Tibial artery (tissue), 4 donors: ENCODE measurements around the gene TSPO2.

Experiments
- DNase-seq, 2 donors: peaks; one replicate each; pipeline ENCODE4 v3.0.0-alpha.2; 2019
- H3K27ac ChIP-seq, 2 donors: fragments of 200-600 bp; sonication (generic) in 1 of 2; 1 replicate in 1 of 2; 2 replicates in 1 of 2; pipeline ENCODE4 v1.5.1; 2018 to 2019; ENCODE audit warnings: mild to moderate bottlenecking in 1 of 2
- H3K27me3 ChIP-seq, 2 donors: fragments of 200-600 bp; sonication (generic) in 1 of 2; one replicate each; pipeline versions ENCODE4 v1.5.1 to v1.6.0; 2016 to 2019
- H3K36me3 ChIP-seq, 3 donors: fragments of 200-600 bp; sonication (generic) in 2 of 3; one replicate each; pipeline ENCODE4 v1.5.1; 2016 to 2019; ENCODE audit warnings: mild to moderate bottlenecking in 2 of 3
- H3K4me1 ChIP-seq, 4 donors: fragments of 200-600 bp; sonication (generic) in 2 of 4; 1 replicate in 3 of 4; 2 replicates in 1 of 4; pipeline ENCODE4 v1.5.1; 2016 to 2019
- H3K4me3 ChIP-seq, 2 donors: fragments of 200-600 bp; sonication (generic) in 1 of 2; 1 replicate in 1 of 2; 2 replicates in 1 of 2; pipeline ENCODE4 v1.5.1; 2018 to 2019; ENCODE audit warnings: mild to moderate bottlenecking in 2 of 2
- H3K9me3 ChIP-seq, 3 donors: fragments of 200-600 bp; sonication (generic) in 1 of 3; one replicate each; pipeline ENCODE4 v1.5.1; 2016 to 2019
- CTCF ChIP-seq, 2 experiments: fragments of 200-600 bp in 1 of 2; fragments of 450-650 bp in 1 of 2; IDR thresholded peaks; one replicate each; pipeline ENCODE4 v1.5.1; 2017 to 2019; ENCODE audit warnings: antibody characterized with exemption in 2 of 2, mild to moderate bottlenecking in 1 of 2, moderate library complexity in 1 of 2
- intact Hi-C: fragments of 100-400 bp; cut with DNase I; formaldehyde crosslinking; loops from one replicate; pipeline ENCODE4 v1.15.0; 2023; ENCODE audit warnings: low total_unique reads

Gene TSPO2

DNA sequence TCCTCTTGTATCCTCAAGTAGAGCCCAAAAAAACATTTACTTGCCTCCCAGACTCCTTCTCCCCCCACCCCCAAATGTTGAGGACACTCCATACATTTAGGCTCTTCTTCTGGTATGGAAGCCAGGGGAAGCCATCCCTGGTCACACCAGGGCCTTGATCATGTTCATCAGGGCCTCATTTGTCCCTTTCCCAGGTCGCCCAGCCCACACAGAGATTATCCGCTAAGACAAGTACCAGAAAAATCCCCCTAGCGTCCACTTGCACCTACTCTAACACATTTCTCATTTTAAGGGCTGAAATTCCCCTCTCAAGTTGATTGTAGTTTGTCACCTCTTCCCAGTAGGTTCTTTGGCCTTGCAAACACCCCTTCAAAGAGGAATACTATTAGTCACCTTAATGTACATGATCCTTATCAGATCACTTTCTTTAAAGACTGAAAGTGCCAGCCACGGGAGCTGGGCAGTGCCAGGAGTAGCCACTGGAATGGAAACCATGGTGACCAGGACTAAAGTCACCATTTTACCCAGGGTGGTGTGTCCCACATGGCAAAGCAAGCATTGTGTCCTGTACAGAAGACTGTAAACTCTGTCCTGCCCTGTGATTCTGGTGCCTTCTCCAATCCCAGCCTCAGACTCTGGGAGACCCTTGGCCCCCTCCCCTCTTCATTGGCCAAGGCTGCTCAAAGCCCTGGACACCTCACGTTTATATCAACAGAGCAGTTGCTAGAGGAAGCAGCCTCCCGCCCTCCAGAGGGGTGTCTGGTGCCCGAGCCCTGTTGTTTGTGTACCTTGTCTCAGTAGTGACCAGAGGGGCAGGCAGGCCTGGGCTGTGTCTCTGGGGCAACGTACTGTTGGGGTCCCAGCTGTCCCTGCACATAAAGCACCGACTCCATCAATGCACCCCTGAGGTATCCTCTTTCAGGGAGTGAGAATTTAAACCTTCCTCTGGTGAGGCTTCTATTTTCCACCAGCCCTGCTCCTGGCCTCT lies 5.8 kb downstream of the TSPO2 start:
- no peaks in the 10 kb centered on the region for H3K27me3 ChIP-seq
- no peaks in the 10 kb centered on the region for H3K4me1 ChIP-seq
- DNase-seq = no peak
- intact Hi-C loops = loop anchor here (10.0 kb wide), 1 partner anchor 1063 kb away; no protein-coding TSS in a partner anchor
- H3K27ac ChIP-seq = no peak overlapping the region
- H3K36me3 ChIP-seq = peaks cover 0 to 13% (median 0%) of the 10 kb centered on the region in 3 donors
- H3K4me3 ChIP-seq = no peak overlapping the region
- H3K9me3 ChIP-seq = no peaks in the 10 kb centered on the region
- TF ChIP-seq CTCF (IDR thresholded peaks at IDR 0.05) = no peak

- Histone ChIP-seq H3K27me3 (no peaks in the 10 kb centered on the region), H3K4me1 (no peaks in the 10 kb centered on the region), H3K36me3 (peaks cover 0 to 13% (median 0%) of the 10 kb centered on the region in 3 donors), H3K4me3 (no peak overlapping the region), H3K27ac (no peak overlapping the region), H3K9me3 (no peaks in the 10 kb centered on the region)
- no peak for DNase-seq
- TF ChIP-seq CTCF (IDR thresholded peaks at IDR 0.05) = no peak
- intact Hi-C loops = loop anchor here (10.0 kb wide), 1 partner anchor 1065 kb away; no protein-coding TSS in a partner anchor
Measured at GRCh38 chr6:41049521-41049920, 7.3 kb downstream of the TSPO2 start.

GRCh38 chr6:41049955-41050354 lies 7.7 kb downstream of the TSPO2 start:
- no peak overlapping the region for H3K27ac ChIP-seq
- intact Hi-C loops = loop anchor here (10.0 kb wide), 1 partner anchor 1065 kb away; no protein-coding TSS in a partner anchor
- H3K4me1 ChIP-seq = no peaks in the 10 kb centered on the region
- TF ChIP-seq CTCF (IDR thresholded peaks at IDR 0.05) = no peak
- no peaks in the 10 kb centered on the region for H3K27me3 ChIP-seq
- DNase-seq = no peak
- peaks cover 0 to 13% (median 0%) of the 10 kb centered on the region in 3 donors for H3K36me3 ChIP-seq
- no peaks in the 10 kb centered on the region for H3K9me3 ChIP-seq
- no peak overlapping the region for H3K4me3 ChIP-seq

GRCh38 chr6:41050536-41050935 lies 8.3 kb downstream of the TSPO2 start:
- Histone ChIP-seq H3K4me1 (no peaks in the 10 kb centered on the region), H3K27ac (no peak overlapping the region), H3K27me3 (no peaks in the 10 kb centered on the region), H3K36me3 (peaks cover 0 to 18% (median 0%) of the 10 kb centered on the region in 3 donors), H3K4me3 (no peak overlapping the region), H3K9me3 (no peaks in the 10 kb centered on the region)
- no peak for TF ChIP-seq CTCF (IDR thresholded peaks at IDR 0.05)
- no peak for DNase-seq
- intact Hi-C loops = no loop called here

DNA sequence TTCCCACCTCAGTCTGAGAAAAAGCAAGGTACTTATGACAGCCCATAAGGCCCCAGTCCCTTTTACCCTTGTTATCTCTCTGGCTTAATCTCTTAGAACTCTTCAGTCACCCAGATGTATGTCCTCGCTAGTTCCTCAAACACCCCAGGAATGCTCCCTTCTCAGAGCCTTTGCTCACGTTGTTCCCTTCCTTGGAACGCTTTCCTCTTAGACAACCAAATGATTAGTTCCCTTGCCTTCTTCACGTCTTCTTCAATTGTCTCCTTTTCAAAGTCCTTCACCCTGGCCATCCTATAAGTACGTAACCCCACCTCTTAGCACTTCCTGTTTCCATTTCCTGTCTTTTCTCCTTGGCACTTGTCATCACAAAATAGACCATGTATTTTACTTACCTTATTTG lies 9.6 kb downstream of the TSPO2 start:
- H3K27ac ChIP-seq = no peak overlapping the region

More for the DNA sequence above, 9.6 kb downstream of the TSPO2 start:
- Histone ChIP-seq H3K4me1 (no peaks in the 10 kb centered on the region), H3K4me3 (no peak overlapping the region), H3K9me3 (no peaks in the 10 kb centered on the region), H3K27me3 (no peaks in the 10 kb centered on the region), H3K36me3 (peaks cover 0 to 24% (median 0%) of the 10 kb centered on the region in 3 donors)
- intact Hi-C loops = no loop called here
- DNase-seq = no peak
- TF ChIP-seq CTCF (IDR thresholded peaks at IDR 0.05) = no peak
